ENCODE measurements around the gene SPTLC1. TPM values are rescaled to one million over a fixed set of nuclear protein-coding genes. Genes with fewer than 3 reads are reported as not detected.
"Not testable (repeated sequence)": the region's sequence is repeated elsewhere in the genome, so short reads cannot be mapped to it uniquely, and the experiment has no call there.

SPTLC1 gene
- total RNA-seq, 2 donors from 2014 or later = 40.6 to 41.8 TPM

DNA sequence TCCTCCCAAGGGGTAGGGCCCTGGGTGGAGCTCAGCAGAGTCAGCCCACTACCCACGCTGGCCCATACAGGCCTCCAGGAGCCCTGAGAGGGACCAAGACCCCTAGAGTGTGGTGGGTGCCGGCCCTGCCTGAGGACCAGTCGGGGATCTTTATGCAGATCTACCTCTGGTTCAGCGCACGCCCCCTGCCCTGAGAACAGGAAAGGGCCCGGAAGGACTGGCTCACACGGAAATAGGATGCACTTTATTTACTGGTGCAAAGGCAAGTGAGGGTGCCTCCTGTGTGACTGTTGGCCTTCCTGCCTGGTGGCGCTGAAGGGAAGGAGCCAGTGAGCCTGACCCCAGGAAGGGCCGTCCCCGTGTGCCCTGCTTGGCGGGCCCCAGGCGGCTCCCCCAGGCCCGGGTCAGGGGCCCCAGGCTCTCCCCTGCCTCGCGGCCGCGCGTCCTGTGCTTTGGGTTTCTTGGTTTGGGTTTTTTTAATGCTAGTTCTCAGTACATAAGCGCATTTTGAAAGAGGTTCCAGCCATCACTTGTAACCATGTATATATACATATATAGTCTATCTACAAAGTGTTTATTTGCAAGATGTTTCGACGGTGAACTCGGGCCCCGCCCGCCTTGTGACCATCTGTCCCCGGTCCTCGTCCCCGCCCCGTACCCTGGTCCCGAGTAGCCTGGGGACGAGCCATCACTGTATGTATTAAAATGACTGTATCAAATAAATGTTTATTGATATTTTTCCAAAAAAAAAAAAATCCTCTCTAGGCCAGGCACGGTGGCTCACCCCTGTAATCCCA lies 88.8 kb downstream of the SPTLC1 start:
- Histone ChIP-seq H3K4me3 (no peak overlapping the region), H3K27ac (no peak overlapping the region), H3K36me3 (no peaks in the 10 kb centered on the region), H3K9me3 (no peaks in the 10 kb centered on the region), H3K4me1 (no peaks in the 10 kb centered on the region), H3K27me3 (no peaks in the 10 kb centered on the region)
- TF ChIP-seq, protein P1, sequence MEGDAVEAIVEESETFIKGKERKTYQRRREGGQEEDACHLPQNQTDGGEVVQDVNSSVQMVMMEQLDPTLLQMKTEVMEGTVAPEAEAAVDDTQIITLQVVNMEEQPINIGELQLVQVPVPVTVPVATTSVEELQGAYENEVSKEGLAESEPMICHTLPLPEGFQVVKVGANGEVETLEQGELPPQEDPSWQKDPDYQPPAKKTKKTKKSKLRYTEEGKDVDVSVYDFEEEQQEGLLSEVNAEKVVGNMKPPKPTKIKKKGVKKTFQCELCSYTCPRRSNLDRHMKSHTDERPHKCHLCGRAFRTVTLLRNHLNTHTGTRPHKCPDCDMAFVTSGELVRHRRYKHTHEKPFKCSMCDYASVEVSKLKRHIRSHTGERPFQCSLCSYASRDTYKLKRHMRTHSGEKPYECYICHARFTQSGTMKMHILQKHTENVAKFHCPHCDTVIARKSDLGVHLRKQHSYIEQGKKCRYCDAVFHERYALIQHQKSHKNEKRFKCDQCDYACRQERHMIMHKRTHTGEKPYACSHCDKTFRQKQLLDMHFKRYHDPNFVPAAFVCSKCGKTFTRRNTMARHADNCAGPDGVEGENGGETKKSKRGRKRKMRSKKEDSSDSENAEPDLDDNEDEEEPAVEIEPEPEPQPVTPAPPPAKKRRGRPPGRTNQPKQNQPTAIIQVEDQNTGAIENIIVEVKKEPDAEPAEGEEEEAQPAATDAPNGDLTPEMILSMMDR (IDR thresholded peaks at IDR 0.05) = no peak
- DNase-seq (ENCODE audit: low spot score) = no peak

DNA sequence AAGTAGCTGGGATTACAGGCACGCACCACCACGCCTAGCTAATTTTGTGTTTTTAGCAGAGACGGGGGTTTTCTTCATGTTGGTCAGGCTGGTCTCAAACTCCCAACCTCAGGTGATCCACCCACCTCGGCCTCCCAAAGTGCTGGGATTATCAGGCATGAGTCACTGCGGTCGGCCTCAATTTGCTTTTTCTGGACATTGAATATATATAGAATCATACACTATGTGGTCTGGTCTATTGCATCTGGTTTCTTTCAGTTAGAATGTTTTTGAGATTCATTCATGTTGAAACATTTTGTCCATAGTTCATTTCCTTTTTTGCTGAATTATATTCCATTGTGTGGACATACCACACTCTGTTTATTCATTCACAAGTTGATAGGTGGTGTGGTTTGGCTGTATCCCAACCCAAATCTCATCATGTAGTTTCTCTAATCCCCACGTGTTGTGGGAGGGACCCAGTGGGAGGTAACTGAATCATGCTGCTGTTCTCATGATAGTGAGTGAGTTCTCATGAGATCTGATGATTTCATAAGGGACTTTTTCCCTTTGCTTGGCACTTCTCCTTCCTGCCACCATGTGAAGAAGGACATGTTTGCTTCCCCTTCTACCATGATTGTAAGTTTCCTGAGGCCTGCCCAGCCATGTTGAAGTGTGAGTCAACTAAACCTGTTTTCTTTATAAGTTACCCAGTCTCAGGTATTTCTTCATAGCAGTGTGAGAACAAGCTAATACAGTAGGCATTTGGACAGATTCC lies 93.2 kb downstream of the SPTLC1 start:
- H3K27ac ChIP-seq; DNase-seq (ENCODE audit: low spot score); H3K36me3 ChIP-seq; H3K27me3 ChIP-seq; H3K9me3 ChIP-seq; H3K4me3 ChIP-seq; H3K4me1 ChIP-seq: not testable (repeated sequence)

DNA sequence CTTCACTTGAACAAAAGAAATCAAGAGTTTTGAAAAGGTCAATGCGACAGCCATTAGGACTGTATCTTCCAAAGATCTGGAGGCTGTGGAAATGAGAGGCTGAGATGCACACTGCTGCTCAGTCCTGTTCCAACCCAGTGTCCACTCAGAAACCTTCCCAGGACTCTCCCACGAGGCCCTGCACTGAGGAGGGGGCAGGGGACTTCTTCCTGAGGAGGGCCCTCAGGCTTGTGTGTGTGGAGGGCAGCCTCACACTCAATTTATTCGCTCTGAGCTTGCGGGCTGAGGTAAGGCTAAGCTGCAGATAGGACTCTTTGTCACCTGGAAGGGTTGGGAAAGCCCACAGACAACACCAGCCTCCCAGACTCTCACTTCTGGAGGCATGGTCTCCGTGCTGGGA lies 95.6 kb downstream of the SPTLC1 start:
- peak; percentile 38 for DNase-seq (ENCODE audit: low spot score)
- peaks cover 0 to 4% of the 10 kb centered on the region in 2 donors for H3K9me3 ChIP-seq
- H3K27me3 ChIP-seq = no peaks in the 10 kb centered on the region
- H3K36me3 ChIP-seq = no peaks in the 10 kb centered on the region
- H3K4me3 ChIP-seq = no peak overlapping the region
- H3K27ac ChIP-seq = no peak overlapping the region
- TF ChIP-seq, protein P1 (IDR thresholded peaks at IDR 0.05) = no peak
- H3K4me1 ChIP-seq = no peaks in the 10 kb centered on the region

DNA sequence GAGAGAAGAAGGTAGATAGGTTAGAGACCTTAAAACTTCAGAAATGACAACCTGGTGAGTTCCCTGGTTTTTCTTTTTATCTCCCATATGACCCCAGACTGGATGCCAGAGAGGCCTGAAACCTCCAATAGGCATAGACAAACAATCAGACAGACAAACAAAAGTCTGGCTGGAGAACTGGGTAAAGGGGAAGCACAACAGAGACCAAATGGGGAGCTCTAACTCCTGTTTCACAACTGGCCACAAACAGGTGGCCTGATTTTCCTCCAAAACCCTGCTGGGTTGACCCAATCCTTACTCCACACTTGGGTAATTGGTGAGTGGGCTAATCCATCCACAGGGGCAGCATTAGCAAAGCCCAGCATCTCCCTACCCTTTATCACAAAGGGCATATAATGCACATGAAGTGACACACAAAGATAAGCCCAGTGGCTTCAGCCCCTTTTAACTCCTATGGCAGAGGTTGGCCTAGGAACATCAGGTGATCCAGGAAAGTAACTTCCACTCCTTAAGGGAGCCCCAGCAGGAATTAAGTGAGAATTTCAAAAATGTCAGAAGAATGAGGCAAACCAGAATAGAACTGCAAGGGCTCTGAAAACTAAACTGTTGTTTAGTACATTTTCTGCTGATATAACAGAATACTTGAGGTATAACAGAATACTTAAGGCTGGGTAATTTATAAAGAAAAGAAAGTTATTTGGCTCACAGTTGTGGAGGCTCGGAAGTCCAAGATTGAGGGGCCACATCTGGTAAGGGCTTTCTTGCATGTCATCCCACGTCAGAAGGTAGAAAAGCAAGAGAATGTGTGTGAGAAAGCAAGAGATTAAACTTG lies 104.3 kb downstream of the SPTLC1 start:
- H3K4me3 ChIP-seq = no peak overlapping the region
- no peaks in the 10 kb centered on the region for H3K4me1 ChIP-seq
- H3K36me3 ChIP-seq = no peaks in the 10 kb centered on the region
- peak; percentile 34 for DNase-seq (ENCODE audit: low spot score)
- peaks cover 0 to 4% of the 10 kb centered on the region in 2 donors for H3K9me3 ChIP-seq
- H3K27me3 ChIP-seq = no peaks in the 10 kb centered on the region
- no peak overlapping the region for H3K27ac ChIP-seq
- TF ChIP-seq, protein P1 (IDR thresholded peaks at IDR 0.05) = no peak

DNA sequence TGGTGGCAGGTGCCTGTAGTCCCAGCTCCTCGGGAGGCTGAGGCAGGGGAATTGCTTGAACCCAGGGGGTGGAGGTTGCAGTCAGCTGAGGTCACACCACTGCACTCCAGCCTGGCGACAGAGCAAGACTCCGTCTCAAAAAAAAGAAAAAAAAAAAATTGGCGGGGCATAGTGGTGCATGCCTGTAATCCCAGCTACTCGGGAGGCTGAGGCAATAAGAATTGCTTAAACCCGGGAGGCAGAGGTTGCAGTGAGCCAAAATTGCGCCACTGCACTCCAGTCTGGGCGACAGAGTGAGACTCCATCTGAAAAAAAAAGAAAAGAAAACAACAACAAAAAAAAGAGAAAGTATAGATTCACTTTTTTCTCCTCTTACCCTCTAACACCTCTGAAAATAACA lies 105.0 kb downstream of the SPTLC1 start:
- H3K9me3 ChIP-seq, H3K27ac ChIP-seq, H3K27me3 ChIP-seq, H3K4me3 ChIP-seq, H3K36me3 ChIP-seq, H3K4me1 ChIP-seq: not testable (repeated sequence)
- DNase-seq (ENCODE audit: low spot score) = peak; percentile 53

DNA sequence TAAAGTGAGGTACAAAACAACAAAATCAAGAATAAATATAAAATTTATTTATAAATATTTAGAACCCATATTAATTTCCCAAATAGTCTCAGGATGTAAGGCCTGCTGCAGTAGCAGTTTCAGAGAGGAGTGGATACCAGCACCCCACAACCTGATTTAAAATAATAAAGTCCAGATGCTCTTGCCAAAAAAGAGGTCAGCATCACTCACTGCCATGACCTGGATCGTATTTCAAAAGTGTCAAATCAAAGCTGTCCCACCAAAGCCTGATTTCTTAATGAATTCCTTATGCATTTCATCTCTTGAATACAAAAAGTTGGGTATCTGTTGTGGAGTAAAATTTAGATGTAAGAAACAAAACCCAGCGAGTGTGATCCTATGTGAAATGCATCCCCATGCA lies 107.2 kb downstream of the SPTLC1 start:
- Histone ChIP-seq H3K9me3 (no peaks in the 10 kb centered on the region), H3K36me3 (no peaks in the 10 kb centered on the region), H3K4me3 (no peak overlapping the region), H3K27ac (no peak overlapping the region), H3K27me3 (no peaks in the 10 kb centered on the region), H3K4me1 (no peaks in the 10 kb centered on the region)
- DNase-seq (ENCODE audit: low spot score) = no peak
- TF ChIP-seq, protein P1 (IDR thresholded peaks at IDR 0.05) = no peak

Measured in right atrium auricular region (tissue), 2 donors.